ES-I3 (cell line): ENCODE measurements around the gene SBSN.

Experiments
- H3K36me3 ChIP-seq: 2 replicates; pipeline ENCODE4 v1.6.1; 2013; ENCODE audit warnings: mild to moderate bottlenecking, low read length, control low read depth, moderate library complexity; ENCODE audit not compliant: insufficient read depth
- H3K4me1 ChIP-seq: 2 replicates; pipeline ENCODE4 v1.6.1; 2013; ENCODE audit warnings: mild to moderate bottlenecking, control low read depth, low read length; ENCODE audit not compliant: insufficient read depth
- H3K9ac ChIP-seq: 2 replicates; pipeline ENCODE4 v1.6.1; 2013; ENCODE audit warnings: low read depth, mild to moderate bottlenecking, low read length, moderate library complexity
- H3K9me3 ChIP-seq: 2 replicates; pipeline ENCODE4 v1.6.1; 2013; ENCODE audit warnings: mild to moderate bottlenecking, low read length, moderate library complexity; ENCODE audit not compliant: control insufficient read depth, insufficient read depth

The SBSN gene

DNA sequence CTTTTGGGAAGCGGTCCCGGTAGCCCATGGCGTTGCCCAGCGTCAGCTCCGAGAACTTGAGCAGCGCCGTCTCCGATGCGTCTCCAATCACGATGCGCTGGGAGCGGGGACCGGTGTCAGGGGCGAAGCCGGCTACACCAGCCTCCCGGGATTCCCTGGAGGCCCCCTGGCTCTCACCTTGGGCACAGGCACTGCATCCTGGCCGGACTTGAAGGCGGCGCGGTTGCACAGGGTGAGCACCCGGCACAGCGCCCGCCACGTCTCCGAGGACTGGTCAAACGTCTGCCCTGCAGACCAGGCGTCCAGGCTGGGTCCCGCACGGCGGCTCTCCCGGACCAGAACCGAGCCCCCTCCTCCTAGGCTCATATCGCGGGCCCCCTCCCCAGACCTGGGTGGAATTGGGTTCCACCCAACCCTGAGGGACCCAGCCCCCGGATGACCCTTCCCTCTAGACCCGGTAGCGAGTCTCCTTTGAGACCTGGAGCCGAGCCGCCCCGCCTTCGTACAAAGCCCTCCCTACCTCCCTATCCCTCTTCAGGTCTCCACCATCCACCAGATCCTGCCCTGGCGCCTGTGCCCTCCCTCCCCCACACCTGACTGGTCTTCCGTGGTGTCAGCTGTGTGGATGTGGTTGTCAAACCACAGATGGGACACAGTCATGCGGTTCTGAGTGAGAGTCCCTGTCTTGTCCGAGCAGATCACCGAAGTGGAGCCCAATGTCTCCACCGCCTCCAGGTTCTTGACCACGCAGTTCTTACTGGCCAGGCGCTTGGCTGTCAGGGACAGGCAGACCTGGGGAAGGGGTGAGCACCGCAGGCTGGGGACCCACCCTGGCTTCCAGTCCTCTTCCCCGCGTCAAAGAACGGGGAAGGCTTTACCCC is 30.5 kb upstream of the SBSN start:
- H3K9ac ChIP-seq = peak overlapping the region; percentile 58; the same call in 1 of the 2 replicates
- no peaks in the 10 kb centered on the region for H3K9me3 ChIP-seq
- no peaks in the 10 kb centered on the region for H3K4me1 ChIP-seq
- H3K36me3 ChIP-seq = no peaks in the 10 kb centered on the region

DNA sequence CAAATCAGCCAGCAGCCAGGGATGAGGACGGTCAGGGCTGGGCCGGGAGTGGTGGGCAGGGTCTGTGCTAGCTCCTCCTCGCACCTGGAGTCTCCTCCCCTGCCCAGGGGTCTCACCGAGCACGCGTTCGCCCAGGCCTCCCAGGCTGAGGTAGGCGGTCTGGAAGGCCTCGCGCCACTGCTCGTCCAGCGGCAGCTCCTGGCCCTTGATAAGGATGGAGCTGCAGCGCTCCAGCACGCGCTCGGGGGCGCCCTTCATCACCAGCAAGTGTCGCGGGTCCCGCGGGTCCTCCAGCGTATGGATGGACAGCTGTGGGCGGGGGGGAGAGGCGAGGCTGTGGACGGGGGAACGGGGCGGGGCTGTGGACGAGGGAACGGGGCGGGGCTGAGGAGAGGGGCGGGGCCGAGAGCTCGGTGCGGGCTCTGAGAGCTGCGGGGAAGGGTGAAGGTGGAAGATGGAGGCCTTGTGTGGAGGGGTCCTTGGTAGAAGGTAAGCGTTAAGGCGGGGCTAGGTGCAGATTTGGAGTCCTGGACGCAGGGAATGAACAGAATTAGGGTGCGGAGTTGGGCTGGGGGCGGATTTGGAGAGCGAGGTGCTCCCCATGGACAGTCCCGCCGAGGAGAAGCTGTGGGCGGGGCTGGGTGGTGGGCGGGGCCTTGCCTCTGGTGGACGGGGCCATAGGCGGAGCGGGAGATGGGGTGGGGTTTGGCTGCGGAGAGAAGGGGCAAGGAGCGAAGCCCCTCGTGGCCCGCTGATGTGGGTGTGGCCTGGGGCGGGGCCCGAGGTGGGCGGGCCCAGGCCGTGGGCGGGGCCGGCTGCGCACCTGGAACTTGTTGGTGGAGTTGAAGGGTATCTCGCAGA is 29.7 kb upstream of the SBSN start:
- H3K36me3 ChIP-seq = no peaks in the 10 kb centered on the region
- H3K9me3 ChIP-seq = no peaks in the 10 kb centered on the region
- H3K4me1 ChIP-seq = no peaks in the 10 kb centered on the region
- H3K9ac ChIP-seq = peak overlapping the region; percentile 58; the same call in 1 of the 2 replicates

DNA sequence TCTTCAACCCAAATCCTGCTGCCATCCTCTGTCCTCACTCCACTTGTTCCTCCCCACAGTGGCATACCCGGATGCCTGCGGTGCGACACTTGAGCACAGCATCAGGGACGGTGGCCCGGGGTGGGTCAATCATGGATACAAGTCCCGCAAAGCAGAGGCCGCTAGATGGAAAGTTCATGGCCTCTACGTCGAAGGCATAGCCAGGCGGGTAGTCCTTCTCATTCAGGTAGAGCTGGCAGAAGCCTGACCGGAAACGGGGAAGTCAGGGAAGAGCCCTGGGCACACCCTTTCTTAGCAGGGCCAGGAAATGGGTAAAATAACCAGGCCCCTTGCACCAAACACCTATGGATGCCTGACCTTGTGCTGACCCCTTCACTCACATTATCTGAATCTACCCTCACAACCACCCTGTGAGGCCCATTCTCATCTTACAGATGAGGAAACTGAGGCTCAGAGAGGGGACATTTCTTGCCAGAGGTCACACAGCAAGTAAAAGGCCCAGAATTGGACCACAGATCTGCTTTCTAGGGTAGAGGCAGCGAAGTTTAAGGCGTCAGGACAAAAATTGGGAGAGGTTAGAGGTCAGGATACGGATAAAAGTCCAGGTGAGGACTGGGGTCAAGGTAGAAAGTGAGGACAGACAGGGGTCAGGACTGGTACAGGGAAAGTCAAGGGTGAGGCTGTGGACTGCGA is 28.9 kb upstream of the SBSN start:
- Histone ChIP-seq H3K9ac (no peak overlapping the region; the same call in 1 of the 2 replicates), H3K36me3 (no peaks in the 10 kb centered on the region), H3K9me3 (no peaks in the 10 kb centered on the region), H3K4me1 (no peaks in the 10 kb centered on the region)

DNA sequence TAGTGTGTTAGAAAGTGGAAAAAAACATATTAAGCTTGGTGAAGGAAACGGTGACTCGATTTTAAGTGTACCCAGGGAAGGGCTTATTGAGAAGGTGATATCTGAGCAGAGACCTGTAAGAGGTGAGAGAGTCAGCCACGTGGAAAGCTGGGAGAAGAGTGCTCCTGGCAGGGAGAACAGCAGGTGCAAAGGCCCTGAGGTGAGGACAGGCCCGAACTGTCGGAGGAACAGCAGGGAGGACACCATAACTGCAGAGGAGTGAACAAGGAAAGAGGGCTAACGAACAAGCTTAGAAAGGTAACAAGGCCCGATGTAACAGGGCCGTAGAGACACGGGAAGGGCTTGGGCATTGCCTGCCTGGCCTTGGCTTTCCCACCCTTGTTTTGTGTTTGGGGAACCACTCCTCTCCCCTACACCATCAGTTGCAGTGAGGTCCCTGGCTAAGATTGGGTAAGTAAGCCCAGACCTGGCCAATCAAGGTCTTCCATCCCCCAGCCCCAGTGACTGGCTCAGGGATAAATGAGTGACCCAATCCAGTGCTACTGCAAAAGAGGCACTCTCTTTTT is 28.0 kb upstream of the SBSN start:
- Histone ChIP-seq H3K9ac (no peak overlapping the region), H3K36me3 (no peaks in the 10 kb centered on the region), H3K9me3 (no peaks in the 10 kb centered on the region), H3K4me1 (no peaks in the 10 kb centered on the region)

DNA sequence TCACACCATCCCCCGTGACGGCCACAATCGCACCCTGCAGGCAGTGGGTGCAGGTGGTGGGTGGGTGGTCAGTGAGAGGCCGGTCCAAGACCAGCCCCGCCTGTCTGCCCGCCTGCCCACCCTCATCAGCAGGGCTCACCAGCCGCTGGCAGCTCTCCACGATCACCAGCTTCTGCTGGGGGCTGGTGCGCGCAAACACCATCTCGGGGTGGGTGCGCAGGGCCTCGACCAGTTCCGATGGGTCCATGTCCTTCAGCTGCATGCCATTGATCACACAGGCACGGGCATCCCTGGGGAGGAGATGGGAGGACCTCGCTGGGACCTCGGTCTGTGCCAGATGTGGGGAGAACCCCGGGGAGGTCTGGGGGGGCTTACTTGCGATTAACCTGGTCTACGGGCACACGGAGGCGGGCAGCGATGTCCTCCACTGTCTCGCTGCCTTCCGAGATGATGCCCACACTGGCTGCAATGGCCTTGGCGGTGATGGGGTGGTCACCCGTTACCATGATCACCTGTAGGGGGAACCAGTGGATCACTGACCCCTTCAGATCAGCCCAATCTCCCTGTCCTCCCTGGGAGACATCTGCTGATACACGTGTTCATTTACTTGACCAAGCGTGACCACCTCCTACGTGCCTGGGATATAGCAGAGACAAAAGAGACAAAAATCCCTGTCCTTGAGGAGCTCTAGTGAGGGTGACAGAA is 27.3 kb upstream of the SBSN start:
- H3K36me3 ChIP-seq = no peaks in the 10 kb centered on the region
- no peaks in the 10 kb centered on the region for H3K4me1 ChIP-seq
- H3K9ac ChIP-seq = no peak overlapping the region
- no peaks in the 10 kb centered on the region for H3K9me3 ChIP-seq

DNA sequence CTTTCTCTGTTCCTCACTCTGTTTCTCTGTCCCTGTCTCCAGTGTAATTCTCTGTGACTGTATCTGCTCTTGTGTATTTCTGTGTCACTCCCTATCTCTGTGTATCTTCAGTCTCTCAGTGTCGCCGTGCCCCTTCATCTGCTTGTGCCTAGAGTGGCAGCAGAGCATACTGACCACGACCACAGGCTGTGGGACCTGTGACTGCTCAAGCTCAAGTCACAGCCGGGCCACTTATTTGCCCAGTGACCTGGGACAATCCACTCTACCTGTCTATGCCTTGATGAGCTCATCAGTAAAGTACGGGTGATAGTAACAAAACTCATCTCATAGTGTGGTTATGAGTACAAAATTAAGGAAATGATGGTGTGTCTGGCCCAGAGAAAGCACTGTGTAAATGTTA is 26.0 kb upstream of the SBSN start:
- H3K4me1 ChIP-seq = no peaks in the 10 kb centered on the region
- H3K9ac ChIP-seq = no peak overlapping the region

DNA sequence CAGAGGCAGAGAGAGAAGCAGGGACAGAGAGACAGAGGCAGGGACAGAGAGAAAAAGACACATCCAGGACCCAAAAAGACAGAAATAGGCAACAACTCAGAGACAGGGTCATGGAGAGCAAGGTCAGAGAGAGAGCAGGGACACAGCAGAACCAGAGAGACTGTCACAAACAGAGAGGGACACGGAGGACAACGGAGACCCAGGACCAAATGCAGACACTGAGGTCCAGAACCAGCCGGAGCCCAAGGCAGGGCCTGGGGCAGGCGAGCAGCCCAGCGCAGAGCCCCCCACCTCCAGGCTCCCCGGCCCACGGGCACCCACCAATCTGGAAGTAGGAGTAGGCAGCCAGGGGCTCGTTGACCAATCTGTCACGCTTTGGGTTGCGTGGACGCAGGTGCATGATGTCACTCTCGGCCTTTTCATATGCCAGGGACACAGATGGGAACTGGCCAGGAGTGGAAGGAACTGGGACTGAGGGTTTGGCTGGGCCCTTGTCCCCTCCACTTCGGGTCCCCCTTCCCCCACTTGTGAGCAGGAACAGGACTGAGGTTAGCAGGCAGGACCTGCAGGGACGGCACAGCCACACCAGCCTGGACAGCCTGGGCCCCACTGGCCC is 25.4 kb upstream of the SBSN start:
- Histone ChIP-seq H3K9ac (no peak overlapping the region), H3K9me3 (no peaks in the 10 kb centered on the region), H3K4me1 (no peaks in the 10 kb centered on the region), H3K36me3 (no peaks in the 10 kb centered on the region)

More for the DNA sequence above, 26.0 kb upstream of the SBSN start:
- no peaks in the 10 kb centered on the region for H3K36me3 ChIP-seq
- H3K9me3 ChIP-seq = no peaks in the 10 kb centered on the region

DNA sequence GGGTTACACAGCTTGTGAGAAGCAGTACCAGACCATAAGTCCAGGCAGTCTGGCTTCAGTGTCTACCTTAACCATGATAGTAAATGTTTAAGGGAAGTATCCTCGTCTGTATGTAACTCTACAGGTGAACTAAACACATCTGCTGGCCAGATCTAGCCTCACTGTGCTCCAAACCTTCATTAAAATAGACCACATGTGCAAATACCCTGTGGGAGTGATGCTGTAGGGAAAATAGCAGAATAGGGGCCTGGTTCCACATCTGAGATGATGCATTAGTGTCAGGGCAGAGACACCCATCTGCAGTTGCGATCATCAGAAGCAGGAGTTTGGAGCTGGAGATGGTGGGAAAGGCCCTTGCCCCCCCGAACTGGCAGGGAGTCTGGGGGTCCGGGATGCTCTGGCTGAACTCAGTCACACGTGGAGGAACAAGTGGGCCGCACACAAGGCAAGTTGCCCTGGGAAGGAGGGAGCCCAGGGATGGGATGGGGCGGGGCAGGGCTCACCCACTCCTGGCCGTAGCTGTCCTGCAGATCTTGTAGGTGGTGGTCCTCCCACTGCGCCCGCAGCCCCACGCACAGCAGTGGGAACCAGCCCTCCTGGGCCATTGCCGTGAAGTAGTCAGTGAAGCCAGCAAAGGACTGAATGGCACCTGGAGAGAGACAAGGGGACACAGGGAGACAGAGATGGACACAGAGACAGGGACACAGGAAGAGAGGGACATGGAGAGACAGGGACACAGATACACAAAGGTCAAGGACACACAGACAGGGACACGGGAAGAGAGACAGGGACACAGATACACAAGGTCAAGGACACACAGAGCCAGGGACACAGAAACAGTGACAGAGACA is 24.6 kb upstream of the SBSN start:
- no peaks in the 10 kb centered on the region for H3K36me3 ChIP-seq
- H3K4me1 ChIP-seq = no peaks in the 10 kb centered on the region
- H3K9me3 ChIP-seq = no peaks in the 10 kb centered on the region
- H3K9ac ChIP-seq = no peak overlapping the region

DNA sequence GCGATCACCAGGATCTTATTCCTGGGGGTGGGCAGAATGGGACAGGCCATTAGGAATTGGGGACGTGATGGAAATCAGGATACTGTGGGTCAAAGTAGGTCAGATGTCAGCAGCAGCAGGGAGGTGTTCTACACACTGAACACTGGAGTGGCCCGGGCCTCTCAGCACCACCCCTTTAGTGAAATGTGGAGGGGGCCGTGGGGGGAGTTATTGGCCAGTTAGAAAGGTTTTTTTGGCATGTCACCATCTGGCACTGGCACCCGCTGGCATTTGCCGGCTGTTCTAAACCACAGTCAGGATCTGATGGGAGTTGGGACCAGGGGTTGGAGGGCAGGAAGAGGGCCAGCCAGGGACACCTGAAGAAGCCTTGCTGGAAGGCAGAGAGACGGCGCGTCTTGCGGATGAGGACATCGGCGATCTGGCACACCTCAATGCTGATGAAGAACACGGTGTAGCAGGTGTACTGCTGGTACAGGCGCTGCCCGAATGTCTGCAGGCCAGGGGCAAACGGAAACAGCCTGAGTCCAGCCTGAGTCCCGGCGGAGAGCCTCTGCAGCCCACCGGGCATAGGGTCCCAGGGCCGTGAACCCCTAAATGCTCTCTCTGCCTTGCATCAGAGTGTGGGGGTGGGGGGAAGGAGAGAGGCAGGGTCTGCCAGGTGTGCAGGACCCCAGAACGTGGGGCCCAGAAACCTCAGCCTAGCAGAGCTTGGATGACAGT is 23.1 kb upstream of the SBSN start:
- Histone ChIP-seq H3K4me1 (no peaks in the 10 kb centered on the region), H3K36me3 (no peaks in the 10 kb centered on the region), H3K9me3 (no peaks in the 10 kb centered on the region), H3K9ac (no peak overlapping the region)

DNA sequence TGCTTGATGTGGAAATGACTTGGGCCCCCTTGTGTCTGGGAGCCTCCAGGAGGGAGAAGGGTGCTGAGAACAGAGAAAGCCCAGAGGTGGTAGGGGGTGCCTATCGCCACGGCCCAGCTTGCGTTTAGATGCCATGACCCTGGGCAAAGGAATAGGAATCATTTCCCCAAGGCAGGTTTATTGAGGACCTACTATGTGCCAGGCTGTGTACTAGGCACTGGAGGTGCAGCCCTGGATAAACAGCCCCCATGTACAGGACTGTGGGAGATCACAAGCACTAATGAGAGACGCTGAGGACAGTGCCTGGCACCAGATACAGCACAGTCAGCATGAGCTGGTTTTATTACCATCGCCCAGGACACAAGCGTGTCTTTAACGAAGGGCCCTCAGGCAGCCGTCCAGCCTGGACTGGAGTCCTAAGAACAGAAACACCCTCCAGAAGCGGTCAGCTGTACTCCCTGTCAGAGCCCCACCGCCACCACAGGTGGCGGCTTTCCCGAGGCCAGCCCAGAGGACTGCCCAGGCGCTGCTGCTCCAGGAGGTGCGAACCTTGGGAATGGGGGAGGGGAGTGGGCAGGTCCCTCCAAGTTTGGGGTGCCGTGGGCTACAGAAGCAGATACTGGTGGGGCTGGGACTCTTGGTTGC is 21.9 kb upstream of the SBSN start:
- no peak overlapping the region for H3K9ac ChIP-seq
- H3K36me3 ChIP-seq = no peaks in the 10 kb centered on the region
- no peaks in the 10 kb centered on the region for H3K9me3 ChIP-seq
- H3K4me1 ChIP-seq = no peaks in the 10 kb centered on the region

DNA sequence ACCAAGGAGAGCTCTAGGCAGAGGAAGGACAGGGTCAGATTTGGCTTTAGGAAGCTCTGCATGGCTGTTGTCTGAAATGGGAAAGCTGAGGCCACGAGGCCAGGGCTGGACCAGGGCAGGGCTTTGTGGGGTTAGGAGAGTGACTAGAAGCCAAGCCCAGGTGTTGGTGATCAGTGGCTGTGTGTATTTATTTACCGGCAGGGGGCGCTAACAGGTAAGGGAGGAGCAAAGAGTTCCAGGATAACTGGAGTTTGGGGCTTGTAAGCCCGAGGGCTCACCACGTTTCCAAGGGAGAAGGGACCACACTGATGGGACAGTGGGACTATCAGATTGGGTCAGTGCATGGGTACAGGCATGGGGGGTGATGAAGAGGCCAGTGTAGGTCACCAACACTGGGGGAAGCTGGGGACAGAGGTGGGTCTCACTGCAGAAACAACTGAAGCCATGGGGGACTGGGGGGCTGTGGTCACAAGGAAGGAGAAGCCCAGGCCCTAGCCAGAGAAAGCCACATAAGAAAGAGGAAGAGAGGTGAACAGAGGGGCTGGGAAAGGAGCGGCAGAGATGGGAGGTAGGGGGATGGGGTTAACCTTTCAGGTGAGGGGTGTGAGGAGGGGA is 21.2 kb upstream of the SBSN start:
- Histone ChIP-seq H3K4me1 (peaks cover 3% of the 10 kb centered on the region; the same call in 1 of the 2 replicates), H3K36me3 (no peaks in the 10 kb centered on the region), H3K9me3 (no peaks in the 10 kb centered on the region), H3K9ac (no peak overlapping the region)
